Measurements from ENCODE around the gene AKT2. TPM values are rescaled to one million over a fixed set of nuclear protein-coding genes. Genes with fewer than 3 reads are reported as not detected.
A peak's percentile ranks its signal among the peaks of the same experiment; 100 is the strongest.

The AKT2 gene
- total RNA-seq, 1 experiment from 2014 or later = 2,376 TPM

- CTCF ChIA-PET = interaction anchor here (0.6 to 1.7 kb wide), 8 partner anchors 11 to 164 kb away, joined by 3 to 10 read pairs (median 6); partner anchors contain the start of gene ZNF780A
- Histone ChIP-seq H3K27ac (ENCODE audit: low read length) (no peak overlapping the region), H3K4me3 (ENCODE audit: low read depth in 2 of 2, low read length in 2 of 2) (no peak overlapping the region), H3K9me3 (ENCODE audit: control insufficient read depth, insufficient read depth, low read depth, low read length) (no peaks in the 10 kb centered on the region), H3K27me3 (ENCODE audit: control insufficient read depth, insufficient read depth, low read length) (no peaks in the 10 kb centered on the region), H3K36me3 (ENCODE audit: control insufficient read depth, insufficient read depth, low read length) (peaks cover 54% of the 10 kb centered on the region), H3K4me1 (ENCODE audit: control insufficient read depth, insufficient read depth, low read length) (peaks cover 12% of the 10 kb centered on the region)
- no peak for DNase-seq (ENCODE audit: low read depth, low spot score)
- POLR2A ChIA-PET = interaction anchor here (0.6 to 0.7 kb wide), 3 partner anchors 134 to 883 kb away, joined by 3 to 7 read pairs (median 3); no protein-coding TSS in a partner anchor
- peak; percentile 10 for ATAC-seq
- no peak for TF ChIP-seq SIN3A (IDR thresholded peaks at IDR 0.05; ENCODE audit: borderline replicate concordance, insufficient read depth, low read depth, low read length)
- no TSS peak for BruUV-seq (replicated peaks)
- in situ Hi-C loops (cut with HindIII; ENCODE audit: low pct_unique_long_range_greater_than_20kb, low sequenced_read_pairs) = no loop called here
- intact Hi-C loops (cut with micrococcal nuclease; ENCODE audit: unreplicated experiment) = no loop called here
Observed at GRCh38 chr19:40254714-40255418, 30.3 kb downstream of the AKT2 start.

- peaks cover 12% of the 10 kb centered on the region for H3K4me1 ChIP-seq (ENCODE audit: control insufficient read depth, insufficient read depth, low read length)
- TF ChIP-seq REST (IDR thresholded peaks at IDR 0.05; ENCODE audit: insufficient read depth in 1 of 2, low read depth in 2 of 2, low read length in 1 of 2) (no peak), SIN3A (IDR thresholded peaks at IDR 0.05; ENCODE audit: borderline replicate concordance, insufficient read depth, low read depth, low read length) (no peak), POLR2AphosphoS5 (IDR thresholded peaks at IDR 0.05; ENCODE audit: low read depth, low read length) (no peak), TCF7L2 (IDR thresholded peaks at IDR 0.05; ENCODE audit: low read depth, low read length) (no peak)
- no peaks in the 10 kb centered on the region for H3K27me3 ChIP-seq (ENCODE audit: control insufficient read depth, insufficient read depth, low read length)
- no peak for ATAC-seq
- no peak for DNase-seq (ENCODE audit: low read depth, low spot score)
- H3K27ac ChIP-seq (ENCODE audit: low read length) = no peak overlapping the region
- intact Hi-C loops (cut with micrococcal nuclease; ENCODE audit: unreplicated experiment) (no loop called here), in situ Hi-C loops (cut with HindIII; ENCODE audit: low pct_unique_long_range_greater_than_20kb, low sequenced_read_pairs) (no loop called here)
- POLR2A ChIA-PET = interaction anchor here (0.6 to 1.1 kb wide), 5 partner anchors 25 to 772 kb away, joined by 3 to 11 read pairs (median 6); no protein-coding TSS in a partner anchor
- BruUV-seq (replicated peaks) = no TSS peak
- CTCF ChIA-PET = interaction anchor here (0.5 to 1.8 kb wide), 6 partner anchors 10 to 1643 kb away, joined by 3 to 9 read pairs (median 6); no protein-coding TSS in a partner anchor
- no peak overlapping the region for H3K4me3 ChIP-seq (ENCODE audit: low read depth in 2 of 2, low read length in 2 of 2)
- H3K36me3 ChIP-seq (ENCODE audit: control insufficient read depth, insufficient read depth, low read length) = peaks cover 57% of the 10 kb centered on the region
- H3K9me3 ChIP-seq (ENCODE audit: control insufficient read depth, insufficient read depth, low read depth, low read length) = no peaks in the 10 kb centered on the region
Observed at GRCh38 chr19:40253611-40254092, 31.5 kb downstream of the AKT2 start.

GRCh38 chr19:40252395-40252794 is 32.8 kb downstream of the AKT2 start:
- peaks cover 10% of the 10 kb centered on the region for H3K4me1 ChIP-seq (ENCODE audit: control insufficient read depth, insufficient read depth, low read length)
- ATAC-seq = no peak
- DNase-seq (ENCODE audit: low read depth, low spot score) = no peak
- H3K36me3 ChIP-seq (ENCODE audit: control insufficient read depth, insufficient read depth, low read length) = peaks cover 57% of the 10 kb centered on the region
- TSS peak; percentile 41 for BruUV-seq (replicated peaks)
- no peak overlapping the region for H3K27ac ChIP-seq (ENCODE audit: low read length)
- in situ Hi-C loops (cut with HindIII; ENCODE audit: low pct_unique_long_range_greater_than_20kb, low sequenced_read_pairs) (no loop called here), intact Hi-C loops (cut with micrococcal nuclease; ENCODE audit: unreplicated experiment) (no loop called here)
- H3K4me3 ChIP-seq (ENCODE audit: low read depth in 2 of 2, low read length in 2 of 2) = no peak overlapping the region
- POLR2A ChIA-PET = interaction anchor here (0.5 to 1.1 kb wide), 6 partner anchors 16 to 452 kb away, joined by 3 to 20 read pairs (median 3); no protein-coding TSS in a partner anchor
- no peaks in the 10 kb centered on the region for H3K9me3 ChIP-seq (ENCODE audit: control insufficient read depth, insufficient read depth, low read depth, low read length)
- no peak for TF ChIP-seq SIN3A (IDR thresholded peaks at IDR 0.05; ENCODE audit: borderline replicate concordance, insufficient read depth, low read depth, low read length)
- no peak for TF ChIP-seq CTCF (IDR thresholded peaks at IDR 0.05)
- no peak for TF ChIP-seq TCF7L2 (IDR thresholded peaks at IDR 0.05; ENCODE audit: low read depth, low read length)
- no peak for TF ChIP-seq POLR2AphosphoS5 (IDR thresholded peaks at IDR 0.05; ENCODE audit: low read depth, low read length)
- TF ChIP-seq REST (IDR thresholded peaks at IDR 0.05; ENCODE audit: insufficient read depth in 1 of 2, low read depth in 2 of 2, low read length in 1 of 2) = no peak
- no peaks in the 10 kb centered on the region for H3K27me3 ChIP-seq (ENCODE audit: control insufficient read depth, insufficient read depth, low read length)
- CTCF ChIA-PET = interaction anchor here (0.5 to 1.8 kb wide), 3 partner anchors 11 to 53 kb away, joined by 3 to 9 read pairs (median 5); no protein-coding TSS in a partner anchor

All from Panc1 (cell line).